Activated CD4-positive, CD25-positive, alpha-beta regulatory T cell treated with anti-CD3 and anti-CD28 coated beads, Interleukin-2, amount 50 U/mL, for 72 hours (primary cell): ENCODE data around the gene ZNF709.
A peak's percentile ranks its signal among the peaks of the same experiment; 100 is the strongest.
"Not testable (repeated sequence)": the region's sequence is repeated elsewhere in the genome, so short reads cannot be mapped to it uniquely, and the experiment has no call there.

Experiments used
- DNase-seq: peaks from one replicate; pipeline ENCODE4 v3.0.0; 2021

ZNF709 gene

GRCh38 chr19:12484371-12485051 lies at the start of gene ZNF709:
Gene ZNF709, minus strand, starts transcription at chr19:12484816. Its CDS starts 159 bp downstream, at chr19:12484657.
- peak; percentile 88 for DNase-seq

- DNase-seq: no peak
Measured at GRCh38 chr19:12527034-12527836, 42.6 kb upstream of the ZNF709 start.

- no peak for DNase-seq
Measured at GRCh38 chr19:12526542-12526941, 41.9 kb upstream of the ZNF709 start.

GRCh38 chr19:12521996-12522395 lies 37.4 kb upstream of the ZNF709 start:
- DNase-seq: no peak

GRCh38 chr19:12513531-12514061 lies 29.0 kb upstream of the ZNF709 start:
- DNase-seq: no peak

- no peak for DNase-seq
Measured at GRCh38 chr19:12497032-12497431, 12.4 kb upstream of the ZNF709 start.

GRCh38 chr19:12496480-12496879 lies 11.9 kb upstream of the ZNF709 start:
- DNase-seq: no peak

- peak; percentile 88 for DNase-seq
Measured at GRCh38 chr19:12495002-12495802, 10.6 kb upstream of the ZNF709 start.

GRCh38 chr19:12494260-12494860 lies 9.7 kb upstream of the ZNF709 start:
- DNase-seq: no peak

- DNase-seq: not testable (repeated sequence)
Measured at GRCh38 chr19:12486265-12486783, 1.7 kb upstream of the ZNF709 start.

GRCh38 chr19:12485571-12485970 lies 955 bp upstream of the ZNF709 start:
- DNase-seq: no peak

GRCh38 chr19:12485052-12485416 lies 418 bp upstream of the ZNF709 start:
- DNase-seq: no peak

GRCh38 chr19:12484011-12484370 lies 625 bp downstream of the ZNF709 start:
- DNase-seq: no peak

GRCh38 chr19:12482509-12482886 lies 2.1 kb downstream of the ZNF709 start:
- no peak for DNase-seq

- DNase-seq: no peak
Measured at GRCh38 chr19:12481781-12482508, 2.7 kb downstream of the ZNF709 start.

- no peak for DNase-seq
Measured at GRCh38 chr19:12478234-12478941, 6.2 kb downstream of the ZNF709 start.

- DNase-seq: not testable (repeated sequence)
Measured at GRCh38 chr19:12467651-12468050, 17.0 kb downstream of the ZNF709 start.

GRCh38 chr19:12465211-12465610 lies 19.4 kb downstream of the ZNF709 start:
- DNase-seq: no peak

- DNase-seq: no peak
Measured at GRCh38 chr19:12464769-12465168, 19.8 kb downstream of the ZNF709 start.

GRCh38 chr19:12464139-12464538 lies 20.5 kb downstream of the ZNF709 start:
- DNase-seq: not testable (repeated sequence)

- no peak for DNase-seq
Measured at GRCh38 chr19:12453495-12453894, 31.1 kb downstream of the ZNF709 start.
